Stimulated activated CD8-positive, alpha-beta memory T cell treated with anti-CD3 and anti-CD28 coated beads, Interleukin-7, amount 100 ng/mL, for 1 hour (primary cell): Measurements from ENCODE around the gene EFNB2.

Experiments used
- DNase-seq, 2 donors: peaks; one replicate each; pipeline ENCODE4 v3.0.0-alpha.2; 2020; ENCODE audit warnings: low read depth in 2 of 2

EFNB2 gene

GRCh38 chr13:106484084-106484483 is 51.4 kb downstream of the EFNB2 start:
- DNase-seq = no peak

- no peak for DNase-seq
Observed at GRCh38 chr13:106481919-106482318, 53.5 kb downstream of the EFNB2 start.

- no peak for DNase-seq
Observed at GRCh38 chr13:106480351-106480910, 55.0 kb downstream of the EFNB2 start.

DNA sequence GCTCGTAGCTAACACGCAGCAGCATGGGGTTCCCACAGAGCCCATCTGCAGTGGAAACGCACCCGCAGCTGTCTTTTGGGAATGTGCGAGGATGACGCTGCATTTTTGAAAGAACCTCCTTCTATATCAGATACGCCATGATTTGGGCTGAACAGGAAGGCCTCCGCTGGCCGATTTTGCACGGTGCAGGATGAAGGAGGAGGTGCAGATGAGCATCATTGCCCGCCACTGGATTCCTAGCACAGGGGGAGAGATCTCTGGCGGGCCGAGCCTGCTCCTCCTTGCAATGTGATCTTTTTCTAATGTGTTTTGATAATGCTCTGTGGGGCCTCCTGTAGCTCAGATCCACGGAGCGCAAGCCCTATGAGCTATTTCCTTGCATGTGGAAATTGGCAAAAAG is 55.5 kb downstream of the EFNB2 start:
- DNase-seq = no peak

GRCh38 chr13:106478116-106478515 is 57.3 kb downstream of the EFNB2 start:
- no peak for DNase-seq

DNA sequence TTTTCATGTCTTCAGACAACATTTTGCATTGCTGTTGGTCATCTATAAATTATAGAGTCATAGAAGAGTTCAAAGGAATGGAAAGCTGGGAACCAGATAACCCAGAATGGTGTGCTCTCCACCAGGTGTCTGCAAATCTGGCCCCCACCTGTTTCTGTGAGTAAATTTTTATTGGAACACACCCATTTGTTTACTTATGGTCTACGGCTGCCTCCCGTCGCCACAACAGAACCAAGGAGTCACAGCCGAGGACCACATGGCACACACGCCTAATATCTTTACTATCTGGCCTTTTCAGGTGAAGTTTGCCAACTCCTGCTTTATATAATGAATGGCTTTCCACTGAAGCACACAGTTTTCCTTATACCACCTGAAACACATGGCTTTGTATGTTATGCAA is 58.2 kb downstream of the EFNB2 start:
- DNase-seq = no peak

DNA sequence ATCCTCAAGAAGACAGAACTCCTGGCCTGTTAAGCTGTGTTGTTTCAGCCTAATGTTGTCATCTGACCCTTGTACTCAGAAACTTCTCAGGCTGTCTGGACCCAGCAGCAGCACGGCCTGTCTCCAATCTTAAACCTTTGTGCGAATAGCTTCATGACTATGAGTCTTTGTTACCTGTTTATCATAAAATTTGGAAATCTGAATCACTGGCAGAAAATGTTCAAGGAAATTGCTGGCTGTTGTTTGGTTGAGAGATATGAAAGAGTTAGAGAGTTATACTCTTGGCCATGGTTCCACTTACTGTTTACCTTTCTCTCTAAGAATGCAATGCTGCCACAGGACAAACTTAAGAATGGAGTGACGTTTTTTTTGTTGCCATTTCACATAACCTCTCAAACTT is 59.6 kb downstream of the EFNB2 start:
- DNase-seq = no peak

DNA sequence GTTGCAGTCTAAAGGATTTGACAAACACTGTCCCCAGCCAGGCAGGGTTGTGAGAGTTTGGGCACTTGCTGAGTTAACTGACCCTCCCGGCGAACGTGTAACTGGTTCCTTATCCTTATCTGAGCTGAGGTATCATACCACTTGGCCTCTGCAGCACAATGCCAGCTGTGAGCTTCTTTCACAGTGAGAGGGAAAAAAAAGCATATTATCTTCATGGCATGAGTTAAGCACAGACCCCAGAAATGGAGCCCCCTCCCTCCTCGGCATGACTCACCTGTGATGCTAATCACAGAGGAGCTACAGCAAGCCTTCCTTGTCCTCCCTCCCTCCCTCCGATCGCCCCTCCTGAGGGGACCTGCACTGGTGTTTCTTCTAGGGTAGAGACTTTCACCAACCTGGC is 60.5 kb downstream of the EFNB2 start:
- no peak for DNase-seq

- DNase-seq = no peak
Observed at GRCh38 chr13:106473154-106473553, 62.3 kb downstream of the EFNB2 start.

DNA sequence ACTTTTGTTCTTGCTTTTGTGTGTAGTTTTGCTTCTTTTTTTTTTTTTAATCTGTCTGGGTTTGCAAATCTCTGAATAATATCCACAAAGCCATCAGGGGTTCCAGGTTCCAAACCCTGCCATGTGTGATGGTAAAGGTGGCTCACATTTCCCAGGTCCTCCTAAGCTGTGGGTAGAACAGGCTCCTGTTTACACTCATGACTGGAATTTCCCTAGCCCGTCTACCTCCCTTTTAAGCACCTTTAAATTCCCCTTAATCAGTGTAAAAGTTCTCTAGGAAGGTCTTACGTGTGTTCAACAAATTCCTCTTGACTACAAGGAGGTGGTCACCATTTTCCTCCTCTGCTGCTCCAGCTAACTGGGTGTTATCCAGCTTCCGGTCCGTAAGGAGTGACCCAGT is 62.8 kb downstream of the EFNB2 start:
- DNase-seq = no peak

- no peak for DNase-seq
Observed at GRCh38 chr13:106471957-106472543, 63.4 kb downstream of the EFNB2 start.

DNA sequence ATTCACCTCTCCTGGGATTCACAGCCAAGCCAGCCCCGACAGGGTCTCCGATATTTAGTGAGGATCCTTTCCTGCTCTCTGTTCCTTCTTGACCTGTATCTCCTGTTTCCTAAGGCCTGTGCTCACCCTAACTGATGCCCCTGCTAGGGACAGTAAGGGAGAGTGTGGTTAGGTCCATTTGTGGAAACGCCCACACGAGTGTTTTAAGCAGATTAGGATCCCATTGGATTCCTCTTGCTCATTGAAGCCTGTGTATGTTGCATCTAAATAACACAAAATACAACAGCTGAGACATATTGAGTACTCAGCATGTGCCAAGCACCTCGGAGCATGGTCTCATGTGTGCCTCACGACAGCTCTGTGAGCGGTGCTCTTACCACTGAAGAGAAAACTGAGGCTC is 64.9 kb downstream of the EFNB2 start:
- no peak for DNase-seq

GRCh38 chr13:106468744-106469590 is 66.5 kb downstream of the EFNB2 start:
- no peak for DNase-seq

- no peak for DNase-seq
Observed at GRCh38 chr13:106468207-106468606, 67.3 kb downstream of the EFNB2 start.

DNA sequence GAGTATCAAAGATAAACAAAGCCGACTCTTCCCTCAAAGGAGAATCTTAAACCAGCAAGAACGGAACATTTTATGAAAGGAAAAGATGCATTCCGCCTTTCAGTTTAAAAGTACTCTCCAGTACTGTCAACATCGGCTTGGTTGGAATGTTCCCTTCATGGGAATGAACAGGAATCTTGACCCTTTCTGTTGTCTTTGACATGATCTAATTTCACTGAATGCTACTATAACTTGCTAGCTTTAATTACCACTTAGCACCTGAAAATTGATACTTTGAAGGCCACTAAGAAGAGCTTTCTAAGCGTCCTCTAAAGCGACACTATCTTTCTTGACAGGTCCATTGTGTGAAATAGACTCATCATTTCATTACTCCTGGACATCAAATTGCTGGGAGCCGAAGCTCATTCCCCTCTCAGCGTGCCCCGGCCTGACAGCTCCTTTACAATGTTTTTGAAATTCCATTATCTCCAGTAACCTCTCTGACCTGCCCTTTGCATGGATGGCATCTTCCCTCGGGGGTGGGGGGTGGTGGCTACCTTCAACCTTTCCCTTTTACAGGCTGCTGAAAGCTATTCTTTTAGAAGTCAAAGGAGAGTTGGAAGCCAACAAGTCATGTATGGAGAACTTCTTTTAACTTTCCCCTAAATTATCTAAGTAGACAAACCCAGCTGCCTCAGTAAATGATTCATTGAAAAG is 67.9 kb downstream of the EFNB2 start:
- DNase-seq = no peak

GRCh38 chr13:106466691-106467426 is 68.6 kb downstream of the EFNB2 start:
- DNase-seq = no peak

DNA sequence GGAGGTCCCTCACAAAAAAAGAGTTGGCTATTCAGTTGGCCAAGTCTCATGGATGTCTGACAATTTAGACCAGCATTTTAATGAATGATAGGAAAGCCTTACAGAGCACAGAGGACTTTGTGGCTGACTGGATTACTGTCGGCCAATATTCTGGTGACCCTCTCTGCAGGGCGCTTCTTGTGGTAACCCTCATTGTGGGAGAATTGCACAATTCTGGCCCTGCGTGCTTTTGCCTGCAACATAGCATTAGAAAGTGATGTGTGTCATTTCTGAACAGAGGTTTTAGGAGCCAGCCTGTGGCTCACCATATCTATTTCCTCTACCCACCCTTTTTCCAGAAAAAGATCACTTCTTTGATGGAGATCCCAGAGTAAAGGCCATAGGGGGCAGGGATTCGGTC is 71.4 kb downstream of the EFNB2 start:
- DNase-seq = no peak

DNA sequence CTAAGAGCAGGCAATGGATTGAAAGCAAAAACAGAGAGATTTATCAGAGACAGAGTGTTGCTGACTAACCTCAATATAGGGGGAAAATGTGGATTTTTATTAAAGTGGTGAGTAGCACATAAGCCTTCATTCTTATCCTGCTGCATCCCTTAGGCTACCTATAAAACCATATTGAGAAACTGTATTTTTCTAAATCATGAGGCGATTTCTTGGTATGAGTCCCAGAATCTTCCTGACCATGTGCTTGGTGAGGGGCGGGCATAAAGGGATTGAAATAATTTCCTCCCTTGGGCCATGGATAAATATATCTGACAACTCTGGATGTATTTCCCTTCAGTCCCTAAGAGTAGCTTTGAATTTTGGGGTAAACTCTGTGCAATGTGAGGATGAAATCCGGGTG is 72.8 kb downstream of the EFNB2 start:
- DNase-seq = no peak

GRCh38 chr13:106455777-106456176 is 79.7 kb downstream of the EFNB2 start:
- DNase-seq = no peak

- no peak for DNase-seq
Observed at GRCh38 chr13:106455190-106455589, 80.3 kb downstream of the EFNB2 start.

DNA sequence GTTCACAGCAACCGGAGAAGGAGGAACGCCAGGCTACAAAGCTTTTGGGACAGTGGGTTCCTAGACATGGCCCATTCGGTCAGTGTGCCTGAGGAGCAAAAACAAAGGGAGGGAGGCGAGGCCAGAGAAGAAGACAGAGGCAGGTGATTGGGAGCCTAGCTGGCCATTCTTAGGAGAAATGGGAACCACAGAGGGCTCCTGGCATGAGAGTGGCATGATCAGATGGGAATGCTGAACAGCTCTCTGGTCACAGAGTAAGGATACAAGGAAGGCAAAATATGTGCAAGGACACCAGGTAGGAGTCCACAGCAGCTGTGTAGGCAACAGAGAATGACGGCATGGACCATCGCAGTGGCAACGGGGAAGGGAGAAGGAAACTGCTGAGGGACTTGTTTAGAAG is 82.4 kb downstream of the EFNB2 start:
- DNase-seq = no peak

DNA sequence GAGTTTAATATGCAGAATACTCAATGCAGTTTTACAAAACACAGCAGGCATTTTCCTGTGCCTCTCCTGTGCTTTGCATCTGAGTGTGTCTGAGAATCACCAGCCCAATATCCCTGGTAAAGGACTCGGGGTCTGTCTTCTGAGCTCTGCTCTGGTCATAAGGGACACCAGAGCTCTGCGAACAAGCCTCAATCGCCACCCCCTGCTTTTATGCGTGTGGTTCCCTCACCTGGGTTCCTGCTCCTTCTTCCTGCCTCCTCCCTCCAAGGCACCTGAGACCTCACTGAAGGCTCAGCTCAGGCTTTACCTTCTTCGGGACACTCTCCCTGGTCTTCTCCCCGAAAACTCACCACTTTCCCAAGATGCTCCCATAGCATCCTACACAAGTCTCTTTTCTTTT is 84.5 kb downstream of the EFNB2 start:
- no peak for DNase-seq
